NCI-H2196 (cell line): ENCODE measurements around the gene CSRP1.

ENCODE experiments used
- DNase-seq: peaks from one replicate; lab custom pipeline; 2025; ENCODE audit not compliant: unreplicated experiment; lab: John Stamatoyannopoulos, UW

CSRP1 gene

DNA sequence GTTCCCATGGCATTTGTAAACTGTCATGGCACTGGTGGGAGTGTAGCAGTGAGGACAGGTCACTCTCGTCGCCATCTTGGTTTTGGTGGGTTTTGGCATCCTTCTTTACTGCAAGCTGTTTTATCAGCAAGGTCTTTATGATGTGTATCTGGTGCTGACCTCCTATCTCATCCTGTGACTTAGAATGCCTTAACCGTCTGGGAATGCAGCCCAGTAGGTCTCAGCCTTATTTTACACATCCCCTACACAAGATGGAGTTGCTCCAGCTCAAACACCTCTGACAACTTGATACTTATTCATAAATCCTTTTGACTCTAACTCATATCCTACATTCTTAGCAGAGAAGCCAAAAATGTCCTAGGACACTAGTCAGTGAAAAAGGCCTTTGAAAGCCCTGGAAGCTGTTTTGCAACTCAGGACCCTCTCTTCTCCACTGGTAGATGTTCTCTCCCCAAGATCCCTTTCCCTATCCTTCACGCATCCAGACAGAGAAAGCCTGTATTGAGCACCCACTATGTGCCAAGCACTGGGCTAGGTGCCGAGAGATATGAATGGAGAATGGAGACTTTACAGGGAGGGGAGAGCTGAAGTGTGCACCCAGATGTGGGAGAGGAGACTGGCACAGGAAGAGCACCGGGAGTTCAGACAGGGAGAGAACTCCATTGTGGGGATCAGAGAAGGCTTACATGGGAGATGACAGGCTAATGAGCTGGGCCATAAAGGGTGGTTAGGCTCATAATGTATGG, 6.7 kb upstream of the CSRP1 start:
- DNase-seq, result no peak

DNA sequence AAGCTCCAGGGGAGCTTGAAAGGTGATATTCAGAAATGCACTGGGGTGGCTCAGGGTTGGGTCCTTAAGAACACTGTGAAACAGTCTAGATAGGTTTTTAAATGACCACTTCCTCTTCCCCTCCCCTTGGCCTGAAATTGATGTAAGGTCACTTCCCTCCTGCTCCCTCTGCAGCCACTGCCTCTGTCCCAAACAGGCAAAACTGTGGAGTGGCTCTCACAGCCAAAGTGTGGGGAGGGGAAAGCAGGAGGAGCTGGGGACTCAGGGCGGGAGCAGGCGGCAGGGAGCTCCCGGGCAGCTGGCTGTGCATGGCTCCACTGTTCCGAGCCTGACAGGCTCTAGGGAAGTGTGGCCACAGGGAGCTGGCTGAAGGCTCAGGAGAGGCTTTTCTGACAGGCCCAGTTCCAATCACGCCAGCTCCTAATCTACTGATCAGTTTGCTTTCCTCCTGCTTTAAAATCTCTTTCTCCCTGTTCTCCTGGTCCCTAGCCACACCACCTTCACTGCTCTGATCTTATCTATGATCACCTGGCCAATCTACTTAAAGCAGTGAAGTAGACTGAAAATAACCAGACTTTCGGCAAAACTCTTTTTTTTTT, 5.1 kb upstream of the CSRP1 start:
- no peak for DNase-seq

DNA sequence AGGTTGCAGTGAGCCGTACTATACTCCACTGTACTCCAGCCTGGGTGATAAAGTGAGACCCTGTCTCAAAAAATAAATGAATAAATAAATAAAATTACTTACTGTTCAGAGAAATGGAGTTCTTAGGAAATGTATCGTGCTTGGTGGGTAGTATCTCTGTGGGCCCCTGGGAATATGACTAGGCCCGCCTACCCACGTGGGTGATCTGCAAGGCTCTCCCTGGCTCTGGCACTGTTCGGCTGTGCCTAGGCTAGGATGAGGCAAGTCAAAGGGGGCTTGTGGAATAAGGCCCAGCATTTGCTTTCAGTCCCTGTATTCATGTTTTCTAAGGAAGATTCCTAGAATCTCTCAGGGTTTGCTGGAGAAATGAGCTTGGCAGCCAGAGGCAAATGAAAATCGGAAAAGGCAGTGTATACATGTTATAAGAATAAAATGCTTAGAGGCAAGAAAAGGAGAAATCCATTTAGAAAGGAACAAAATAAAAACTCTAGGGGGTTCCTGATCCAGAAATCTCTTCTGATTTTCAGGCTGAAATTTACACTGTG, 4.5 kb upstream of the CSRP1 start:
- no peak for DNase-seq

DNA sequence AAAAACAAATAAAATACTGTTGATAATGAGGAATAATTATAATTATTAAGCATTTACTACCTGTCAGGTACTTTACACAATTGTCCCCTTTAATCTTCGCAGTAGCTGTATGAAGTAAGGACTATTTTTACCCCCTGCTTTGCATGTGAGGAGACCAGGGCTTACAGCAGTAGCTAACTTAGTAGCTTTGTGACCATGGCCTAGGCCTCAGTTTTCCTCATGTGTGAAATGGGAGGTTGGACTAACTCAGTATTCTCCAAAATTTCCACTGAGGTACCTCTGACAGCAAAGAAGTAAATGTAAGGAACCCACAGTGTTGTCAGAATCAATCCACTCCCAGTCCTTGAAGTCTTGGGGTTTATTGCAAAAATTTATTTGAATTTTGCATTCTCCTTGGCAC, 3.8 kb upstream of the CSRP1 start:
- no peak for DNase-seq

DNA sequence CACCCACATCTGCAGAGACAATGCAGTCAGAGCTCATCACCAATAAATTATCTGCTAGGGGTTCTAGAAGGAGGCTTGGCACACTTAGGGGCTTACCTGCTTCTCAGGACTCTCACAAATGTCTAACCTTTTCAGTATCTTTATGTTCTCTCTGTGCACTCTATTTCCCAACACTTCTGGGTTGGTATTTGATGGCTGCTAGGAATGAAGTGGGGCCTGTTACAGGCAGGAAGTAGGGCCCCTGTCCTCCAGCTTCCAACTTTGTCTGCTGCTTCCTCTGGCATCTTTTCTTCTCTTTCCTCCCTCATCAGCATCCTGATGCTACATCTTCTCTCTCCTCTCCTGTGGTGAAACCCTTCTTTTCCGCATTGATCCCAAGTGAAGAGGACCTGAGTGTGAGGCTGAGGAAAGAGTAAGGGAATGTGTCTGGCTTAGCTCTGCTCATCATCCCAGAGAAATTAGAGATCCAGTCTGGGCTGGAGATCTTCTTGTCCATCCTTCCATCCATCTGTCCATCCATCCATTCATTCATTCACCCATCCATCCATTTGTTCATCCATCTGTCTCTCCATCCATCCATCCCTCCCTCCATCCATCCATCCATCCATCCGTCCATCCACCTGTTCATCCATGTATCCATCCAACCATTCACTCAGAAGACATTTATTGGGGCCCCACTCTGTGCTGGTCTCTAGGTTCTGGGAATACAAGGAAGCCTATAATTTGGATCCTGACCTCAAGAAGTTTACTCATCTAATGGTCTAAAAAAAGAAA, 2.9 kb upstream of the CSRP1 start:
- DNase-seq, result no peak

DNA sequence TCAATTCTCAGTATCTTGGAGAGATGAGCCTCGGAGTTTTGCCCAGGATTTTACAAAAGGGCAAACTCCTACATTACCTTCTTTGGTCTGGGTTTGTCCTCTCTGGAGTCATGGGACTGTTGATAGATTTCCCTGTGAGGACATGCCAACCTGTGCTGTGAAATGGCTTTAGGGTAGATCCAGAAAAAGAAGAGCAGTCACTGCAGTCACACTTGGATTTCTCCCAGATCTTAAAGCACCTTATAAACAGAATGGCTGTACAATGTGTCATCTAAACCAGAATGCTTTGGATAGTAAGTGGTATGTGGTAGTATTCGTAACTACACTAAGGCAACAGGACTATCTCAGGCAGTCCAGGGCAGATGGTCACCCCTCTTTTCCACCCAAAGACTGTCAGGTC, 1.9 kb upstream of the CSRP1 start:
- no peak for DNase-seq

DNA sequence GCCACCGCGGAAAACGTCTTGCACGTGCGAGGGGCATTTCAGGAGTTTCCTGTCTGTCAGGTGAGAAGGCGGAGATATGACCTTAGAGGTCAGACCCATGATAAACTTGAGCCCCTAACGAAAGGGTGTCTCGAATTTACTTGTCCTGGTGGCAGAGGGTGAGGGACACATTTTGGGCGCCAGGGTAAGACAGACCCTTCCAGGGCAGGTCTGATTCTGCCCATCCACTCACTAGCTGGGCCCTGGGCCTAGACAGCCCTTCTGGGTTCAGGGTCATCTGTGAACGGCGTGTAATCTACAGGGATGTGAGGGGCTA, 395 bp upstream of the CSRP1 start:
- DNase-seq, result no peak

DNA sequence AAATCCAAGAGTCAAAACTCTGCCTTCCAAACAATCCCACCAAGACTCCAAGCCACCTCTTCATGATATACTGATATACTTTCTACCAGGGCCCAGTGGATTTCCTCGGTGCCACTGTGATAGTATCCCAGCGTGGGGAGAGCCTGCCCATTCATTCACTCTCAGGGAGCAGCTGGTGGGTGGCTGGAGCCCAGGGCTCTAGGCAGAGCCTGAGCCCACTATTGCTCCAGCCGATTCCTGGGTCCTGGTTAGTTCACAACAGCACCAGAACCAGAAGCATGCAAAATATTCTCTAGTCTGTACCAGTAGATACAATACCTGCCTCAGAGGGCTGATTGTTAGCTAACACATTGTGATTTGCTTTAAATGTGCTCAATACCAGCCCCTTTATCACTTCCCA, 831 bp downstream of the CSRP1 start:
- no peak for DNase-seq

DNA sequence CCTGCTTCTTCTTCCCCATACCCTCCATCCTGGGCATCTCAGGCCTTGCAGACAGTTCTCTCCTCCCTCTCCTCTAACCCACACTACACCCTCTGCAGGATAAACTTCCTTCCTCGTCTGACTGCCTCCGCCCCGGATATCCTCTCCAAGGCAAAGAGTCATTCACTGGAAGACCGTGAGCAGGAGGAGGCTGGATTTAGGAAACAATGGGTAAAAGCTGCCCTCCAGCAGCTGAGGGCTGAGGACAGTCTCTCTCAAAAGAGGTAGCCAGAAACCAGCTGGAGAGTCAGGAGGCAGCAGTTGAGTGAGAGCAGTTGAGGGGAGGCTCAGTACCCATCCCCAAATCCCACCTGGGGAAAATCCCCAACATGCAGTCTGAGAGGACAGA, 1.4 kb downstream of the CSRP1 start:
- DNase-seq, result peak; percentile 47

DNA sequence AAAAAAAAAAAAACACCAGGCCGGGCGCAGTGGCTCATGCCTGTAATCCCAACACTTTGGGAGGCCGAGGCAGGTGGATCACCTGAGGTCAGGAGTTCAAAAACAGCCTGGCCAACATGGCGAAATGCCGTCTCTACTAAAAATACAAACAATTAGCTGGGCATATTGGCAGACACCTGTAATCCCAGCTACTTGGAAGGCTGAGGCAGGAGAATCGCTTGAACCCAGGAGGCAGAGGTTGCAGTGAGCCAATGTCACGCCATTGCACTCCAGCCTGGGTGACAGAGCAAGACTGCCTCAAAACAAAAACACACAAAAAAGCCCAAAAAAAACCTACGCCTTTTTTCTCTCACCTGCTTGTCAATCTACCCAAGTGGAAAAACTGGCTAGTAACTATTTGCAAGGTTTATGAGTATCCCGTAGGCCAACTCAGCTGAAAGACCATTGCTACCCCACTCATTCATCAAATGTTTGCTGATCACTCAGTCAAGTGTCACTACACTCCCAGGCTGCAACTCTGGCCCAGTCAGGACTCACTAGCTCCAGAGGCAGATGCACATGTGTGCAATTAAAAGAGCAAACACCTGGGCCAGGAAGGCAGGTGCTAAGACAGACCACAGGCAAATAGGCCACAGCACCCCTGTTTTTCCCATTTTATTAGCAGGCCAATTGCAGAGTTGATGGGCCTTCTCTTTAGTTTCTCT, 2.0 kb downstream of the CSRP1 start:
- peak; percentile 30 for DNase-seq

DNA sequence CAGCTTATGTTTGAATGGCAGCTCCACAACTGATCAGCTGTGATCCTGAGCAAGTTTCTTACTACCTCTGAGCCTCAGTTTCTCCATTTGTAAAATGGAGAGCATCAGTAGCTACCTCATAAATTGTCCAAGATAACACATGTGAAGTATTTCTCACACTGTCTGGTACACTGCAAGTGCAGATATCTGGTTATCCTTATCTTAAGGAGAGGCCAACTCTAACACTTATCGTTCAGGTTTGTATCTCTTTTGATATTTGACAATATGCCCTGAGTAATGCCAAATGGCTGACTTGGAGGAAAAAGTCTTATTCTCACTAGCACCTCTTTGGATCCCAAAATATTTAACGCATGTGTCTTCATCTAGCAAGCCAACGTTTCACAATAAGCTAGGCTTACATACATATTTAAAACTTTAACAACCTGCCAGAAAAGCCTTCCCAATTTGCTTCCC, 2.7 kb downstream of the CSRP1 start:
- DNase-seq, result no peak

DNA sequence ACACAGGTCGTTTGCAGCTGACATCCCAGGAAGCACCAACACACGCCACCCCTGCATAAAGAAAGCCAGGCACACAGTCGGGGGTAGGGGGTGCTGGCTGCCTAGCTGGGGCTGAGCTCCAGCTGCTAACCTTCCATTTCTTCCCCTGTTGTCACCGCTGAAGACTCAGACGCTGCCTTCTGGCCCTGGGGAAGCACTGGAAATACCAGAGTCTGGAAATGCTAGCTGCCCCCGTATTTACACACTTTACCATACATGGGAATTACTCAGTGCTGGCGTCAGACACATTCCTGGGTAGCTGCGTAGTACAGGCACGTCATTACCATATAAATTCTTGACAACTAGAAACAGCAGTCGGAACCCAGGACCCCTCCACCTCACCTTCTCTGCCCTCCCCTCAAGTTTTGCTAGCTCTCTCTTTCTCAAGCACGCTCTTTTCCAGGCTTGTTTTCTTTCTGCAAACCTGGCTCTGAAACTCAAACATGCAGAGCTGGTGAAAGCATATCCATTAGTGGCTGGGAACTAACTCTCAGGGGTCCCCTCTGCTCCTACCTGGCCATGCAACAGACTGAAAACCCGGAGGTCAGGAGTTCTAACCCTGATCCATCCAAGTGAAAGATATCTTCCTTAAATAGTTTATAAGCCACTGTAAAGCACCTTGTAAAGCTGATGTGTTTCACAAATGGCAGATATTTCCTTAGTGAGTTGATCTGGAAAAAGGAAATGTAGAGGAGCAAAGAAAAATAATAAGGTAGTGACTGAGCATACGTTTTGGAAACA, 3.3 kb downstream of the CSRP1 start:
- DNase-seq, result no peak

DNA sequence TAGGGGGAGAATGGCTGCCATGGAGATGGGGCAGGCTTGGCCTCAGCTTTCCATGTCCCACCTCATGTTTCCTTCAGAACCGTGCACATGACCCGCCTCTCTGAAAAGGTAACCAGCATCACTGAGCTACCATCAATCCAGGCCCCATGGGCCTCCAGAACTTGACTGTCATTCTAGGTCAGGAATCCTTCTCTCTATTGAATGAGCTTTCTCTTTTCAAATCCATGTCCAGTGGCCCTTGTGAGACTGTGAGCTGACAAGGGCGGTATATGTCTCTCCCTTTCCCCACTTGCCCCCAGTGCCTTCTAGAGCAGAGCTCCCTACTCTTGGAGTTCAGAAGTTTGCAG, 4.4 kb downstream of the CSRP1 start:
- no peak for DNase-seq

DNA sequence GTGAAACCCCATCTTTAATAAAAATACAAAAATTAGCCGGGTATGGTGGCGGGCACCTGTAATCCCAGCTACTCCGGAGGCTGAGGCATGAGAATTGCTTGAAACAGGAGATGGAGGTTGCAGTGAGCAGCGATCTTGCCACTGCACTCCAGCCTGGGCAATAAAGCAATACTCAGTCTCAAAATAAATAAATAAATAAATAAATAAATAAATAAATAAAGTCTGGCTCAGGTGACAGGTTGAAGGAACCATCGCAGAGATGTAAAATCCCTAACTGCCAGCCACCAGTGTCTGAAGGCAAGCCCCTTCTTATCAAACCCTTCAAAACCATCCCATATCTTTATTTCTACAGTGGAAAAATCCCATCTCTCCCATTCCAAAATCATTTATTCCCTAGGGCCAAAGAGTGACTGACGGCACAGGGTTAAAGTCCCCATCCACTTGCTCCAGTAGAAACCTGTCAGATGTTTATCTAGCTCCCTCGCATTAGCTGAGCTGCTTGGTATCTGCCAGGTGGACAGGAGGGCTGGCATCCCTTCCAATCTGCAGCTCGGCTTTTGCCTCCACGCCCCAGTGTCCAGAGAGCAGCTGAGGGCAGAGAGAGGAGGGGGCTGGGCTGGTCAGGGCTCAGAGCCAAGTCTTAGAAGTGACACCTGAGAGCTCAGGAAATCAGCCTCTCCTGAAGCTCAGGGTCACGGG, 5.0 kb downstream of the CSRP1 start:
- peak; percentile 88 for DNase-seq

DNA sequence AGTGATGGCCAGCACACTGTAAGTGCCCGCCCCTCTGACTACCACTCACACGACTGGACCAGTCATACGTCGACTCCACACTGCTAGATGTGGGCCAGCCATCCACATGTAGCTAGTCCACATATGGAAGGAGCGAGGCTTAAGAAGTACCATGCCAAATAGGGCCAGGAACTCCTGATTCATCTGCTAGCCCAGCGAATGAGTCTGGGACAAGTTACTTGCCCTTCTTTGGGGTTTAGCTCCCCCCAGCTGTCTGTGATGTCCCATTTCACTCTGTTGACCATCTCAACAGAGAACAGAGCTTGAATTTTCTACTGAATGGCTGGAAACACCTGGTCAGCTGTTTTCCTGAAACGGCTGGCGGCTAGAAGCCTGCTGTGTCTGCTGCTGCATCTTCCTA, 5.8 kb downstream of the CSRP1 start:
- no peak for DNase-seq

DNA sequence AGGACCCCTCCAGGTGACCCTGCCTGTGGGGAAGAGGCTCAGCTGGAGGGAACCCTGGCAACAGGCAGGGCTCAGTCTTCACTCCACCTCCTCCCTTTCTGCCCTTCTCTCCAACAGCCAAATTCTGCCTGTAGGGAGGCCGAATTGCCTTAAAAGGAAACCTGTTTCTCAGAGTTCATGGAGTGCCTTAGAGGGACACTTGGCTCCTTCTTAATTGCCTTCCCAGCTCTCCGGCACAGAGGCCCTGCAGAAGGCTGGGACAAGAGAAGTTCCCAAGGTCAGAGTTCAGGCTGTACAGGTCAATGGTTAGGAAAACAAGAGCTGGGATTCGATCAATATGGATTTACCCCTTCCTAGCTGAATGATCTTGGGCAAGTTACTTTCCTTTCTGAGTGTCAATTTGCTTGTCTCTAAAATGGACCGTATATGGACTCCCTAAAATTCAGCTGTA, 6.2 kb downstream of the CSRP1 start:
- DNase-seq, result no peak

DNA sequence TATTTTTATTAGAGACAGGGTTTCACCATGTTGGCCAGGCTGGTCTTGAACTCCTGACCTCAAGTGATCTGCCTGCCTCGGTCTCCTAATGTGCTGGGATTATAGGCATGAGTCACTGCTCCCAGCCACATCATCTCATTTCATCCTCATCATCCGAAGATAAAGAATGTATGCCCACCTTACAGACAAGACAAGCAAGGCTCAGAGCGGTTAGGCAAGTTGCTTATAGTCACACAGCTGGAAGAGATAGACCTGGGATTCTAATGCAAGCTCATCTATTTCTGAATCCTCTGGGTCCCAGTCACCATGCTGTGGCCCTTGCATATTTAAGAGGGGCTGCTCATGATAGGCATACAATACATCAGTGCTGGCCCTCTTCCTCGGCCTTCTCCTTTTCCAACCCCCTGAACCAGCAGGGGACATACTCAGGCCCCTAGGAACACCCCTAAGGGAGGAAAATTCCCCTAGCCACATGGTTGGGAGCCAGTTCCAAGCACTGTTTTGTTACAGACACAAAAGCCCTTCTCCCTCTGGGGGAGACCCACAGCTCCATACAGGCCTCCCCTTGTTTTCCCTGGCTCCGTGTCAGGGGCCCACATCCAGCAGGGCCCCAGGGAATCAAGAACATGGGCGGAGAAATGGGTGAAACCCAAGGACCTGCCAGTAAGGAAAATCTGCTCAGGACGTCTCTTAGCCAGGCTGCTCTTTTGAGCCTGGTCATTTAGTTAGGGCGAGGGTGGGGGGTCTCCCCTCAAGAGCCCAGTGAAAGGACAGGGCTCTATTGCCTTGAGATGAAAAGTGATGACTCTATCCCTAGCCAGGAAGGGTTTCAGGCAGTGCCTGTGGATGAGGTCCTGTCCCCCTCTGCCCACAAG, 6.9 kb downstream of the CSRP1 start:
- DNase-seq, result no peak

DNA sequence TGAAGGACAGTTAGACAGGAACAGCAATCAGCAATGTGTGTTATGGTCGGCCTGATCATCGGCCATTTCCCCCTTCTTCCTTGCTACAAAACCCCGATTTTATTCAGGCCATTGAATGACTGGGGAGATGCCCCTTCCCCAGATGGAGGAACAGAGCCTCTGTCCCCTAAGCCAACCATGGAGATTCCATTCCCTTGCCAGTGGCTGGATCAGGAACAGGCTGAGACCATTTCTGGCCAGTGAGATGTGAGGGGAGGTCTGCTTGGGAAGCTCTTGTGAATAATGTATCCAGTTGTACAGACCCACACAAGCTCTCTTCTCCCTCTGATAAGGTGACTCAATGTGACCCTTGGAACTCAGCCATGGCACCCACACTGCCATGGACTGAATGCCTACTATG, 7.7 kb downstream of the CSRP1 start:
- no peak for DNase-seq

DNA sequence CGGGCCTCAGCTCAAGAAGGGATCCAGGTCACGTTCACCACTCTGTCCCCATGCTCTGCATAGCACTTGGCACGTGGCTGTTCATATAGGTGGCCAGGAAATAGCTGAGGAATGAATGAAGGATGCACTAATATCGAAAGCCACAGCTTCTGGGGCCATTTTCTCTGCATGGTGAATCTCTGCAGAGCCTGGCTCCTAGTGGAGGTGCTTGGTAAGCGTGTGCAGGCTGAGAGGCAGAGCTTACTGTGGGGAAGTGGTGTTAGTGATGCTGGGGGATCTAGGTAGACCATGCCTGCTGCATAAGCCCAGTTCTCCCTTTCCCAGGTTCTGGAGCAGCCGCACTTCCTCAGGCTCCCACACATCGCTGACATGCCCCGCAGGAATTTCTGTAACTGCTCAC, 8.3 kb downstream of the CSRP1 start:
- DNase-seq, result no peak
